ENCODE data around the gene COX7C. TPM values are rescaled to one million over a fixed set of nuclear protein-coding genes. Genes with fewer than 3 reads are reported as not detected.
"Not testable (repeated sequence)": the region's sequence is repeated elsewhere in the genome, so short reads cannot be mapped to it uniquely, and the experiment has no call there.

The COX7C gene
- total RNA-seq (2014; rRNA removed; shearing (Covaris generic)) (282 and 290 TPM in 2 replicates), total RNA-seq (2022) (495 and 514 TPM in 2 replicates), Bru-seq, nascent RNA (percentile 99 among the genes with signal in this experiment), BruChase-seq, experiment 1, labeled RNA remaining after a 6-hour chase (percentile 99 among the genes with signal in this experiment), BruChase-seq, experiment 2, labeled RNA remaining after a 2-hour chase (percentile 98 among the genes with signal in this experiment)
- long read RNA-seq, transcript COX7C-205 (3 exons, 369 nt): minor isoform, 9 of 224 reads
- long read RNA-seq, transcript COX7C-201 (3 exons, 666 nt): major isoform, 209 of 224 reads
- long read RNA-seq, partial matches to known transcripts: 2 of 224 reads
- long read RNA-seq, other reads (novel, unspliced or antisense): 2 of 224 reads

- H3K4me2 ChIP-seq (ENCODE audit: low read length): peak within 1 kb of the TSS; percentile 62
- H2AFZ ChIP-seq (ENCODE audit: low read length): peak within 1 kb of the TSS; percentile 100
- H3K4me1 ChIP-seq (ENCODE audit: insufficient read depth, low read length, poor library complexity, severe bottlenecking): peaks cover 17% of the 10 kb centered on the region
- H3K9me2 ChIP-seq (ENCODE audit: insufficient read depth, low read length): no peaks in the 10 kb centered on the region
- peak within 1 kb of the TSS; percentile 98 for H3K4me3 ChIP-seq (ENCODE audit: low read depth, low read length, poor library complexity, severe bottlenecking)
- H3K27ac ChIP-seq (ENCODE audit: low read depth, low read length, poor library complexity, severe bottlenecking): peak within 1 kb of the TSS; percentile 68
- peaks cover 40% of the 10 kb centered on the region for H3K36me3 ChIP-seq (ENCODE audit: insufficient read depth, low read length)
- POLR2A ChIA-PET: interaction anchor here (0.8 to 0.9 kb wide), 3 partner anchors 10 to 386 kb away, joined by 3 to 6 read pairs (median 4); no protein-coding TSS in a partner anchor
- CTCF ChIA-PET (ENCODE audit: unreplicated experiment): no interaction called here
- peaks cover 13% of the 10 kb centered on the region; the same call in 1 of the 2 replicates for H4K20me1 ChIP-seq (ENCODE audit: insufficient read depth, low read length)
- peaks cover 4% of the 10 kb centered on the region; the same call in 1 of the 2 replicates for H3K9me3 ChIP-seq (ENCODE audit: low read length)
- TF ChIP-seq, protein P1, sequence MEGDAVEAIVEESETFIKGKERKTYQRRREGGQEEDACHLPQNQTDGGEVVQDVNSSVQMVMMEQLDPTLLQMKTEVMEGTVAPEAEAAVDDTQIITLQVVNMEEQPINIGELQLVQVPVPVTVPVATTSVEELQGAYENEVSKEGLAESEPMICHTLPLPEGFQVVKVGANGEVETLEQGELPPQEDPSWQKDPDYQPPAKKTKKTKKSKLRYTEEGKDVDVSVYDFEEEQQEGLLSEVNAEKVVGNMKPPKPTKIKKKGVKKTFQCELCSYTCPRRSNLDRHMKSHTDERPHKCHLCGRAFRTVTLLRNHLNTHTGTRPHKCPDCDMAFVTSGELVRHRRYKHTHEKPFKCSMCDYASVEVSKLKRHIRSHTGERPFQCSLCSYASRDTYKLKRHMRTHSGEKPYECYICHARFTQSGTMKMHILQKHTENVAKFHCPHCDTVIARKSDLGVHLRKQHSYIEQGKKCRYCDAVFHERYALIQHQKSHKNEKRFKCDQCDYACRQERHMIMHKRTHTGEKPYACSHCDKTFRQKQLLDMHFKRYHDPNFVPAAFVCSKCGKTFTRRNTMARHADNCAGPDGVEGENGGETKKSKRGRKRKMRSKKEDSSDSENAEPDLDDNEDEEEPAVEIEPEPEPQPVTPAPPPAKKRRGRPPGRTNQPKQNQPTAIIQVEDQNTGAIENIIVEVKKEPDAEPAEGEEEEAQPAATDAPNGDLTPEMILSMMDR (conservative IDR thresholded peaks at IDR 0.05; ENCODE audit: low read length): no peak
- TF ChIP-seq EZH2phosphoT487 (IDR thresholded peaks at IDR 0.05; ENCODE audit: borderline replicate concordance, low read depth, low read length): no peak
- TSS peak; percentile 64 for BruUV-seq (replicated peaks)
- DNase-seq (ENCODE audit: low spot score): peak; percentile 98
- intact Hi-C loops (cut with micrococcal nuclease; ENCODE audit: unreplicated experiment): loop anchor here (2.0 to 5.0 kb wide), 2 partner anchors 49 to 794 kb away; partner anchors contain the start of gene CCNH
- peaks cover 27% of the 10 kb centered on the region for H3K79me2 ChIP-seq (ENCODE audit: insufficient read depth, low read depth, low read length)
These were observed at the start of gene COX7C for GRCh38 chr5:86617756-86618576. Gene COX7C (plus strand): TSS chr5:86617941. CDS start chr5:86618056, 115 bp downstream.

DNA sequence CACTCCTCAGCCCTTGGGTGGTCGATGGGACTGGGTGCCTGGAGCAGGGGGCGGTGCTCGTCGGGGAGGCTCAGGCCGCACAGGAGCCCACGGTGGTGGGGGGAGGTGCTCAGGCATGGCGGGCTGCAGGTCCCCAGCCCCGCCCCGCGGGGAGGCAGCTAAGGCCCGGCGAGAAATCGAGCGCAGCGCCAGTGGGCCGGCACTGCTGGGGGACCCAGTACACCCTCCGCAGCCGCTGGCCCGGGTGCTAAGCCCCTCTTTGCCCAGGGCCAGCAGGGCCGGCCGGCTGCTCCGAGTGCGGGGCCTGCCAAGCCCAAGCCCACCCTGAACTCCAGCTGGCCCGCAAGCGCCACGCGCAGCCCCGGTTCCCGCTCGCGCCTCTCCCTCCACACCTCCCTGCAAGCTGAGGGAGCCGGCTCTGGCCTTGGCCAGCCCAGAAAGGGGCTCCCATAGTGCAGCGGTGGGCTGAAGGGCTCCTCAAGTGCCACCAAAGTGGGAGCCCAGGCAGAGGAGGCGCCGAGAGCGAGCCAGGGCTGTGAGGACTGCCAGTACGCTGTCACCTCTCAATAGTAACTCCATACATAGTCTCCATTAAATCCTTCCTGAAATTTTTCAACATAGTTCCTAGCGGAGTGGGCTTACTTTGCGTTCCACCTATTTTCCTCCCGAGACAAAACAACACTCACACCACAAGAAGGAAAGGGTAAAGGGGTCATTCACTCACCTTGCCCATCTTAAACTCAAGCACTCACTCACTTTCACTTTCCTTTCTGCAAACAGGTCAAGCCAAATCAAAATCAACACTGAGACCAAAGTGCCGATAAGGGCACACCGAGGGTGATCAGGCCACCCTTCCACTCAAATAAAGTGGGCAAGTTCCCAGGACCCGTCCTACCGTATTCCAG, 48.0 kb upstream of the COX7C start:
- H3K27ac ChIP-seq (ENCODE audit: low read depth, low read length, poor library complexity, severe bottlenecking); H2AFZ ChIP-seq (ENCODE audit: low read length); DNase-seq (ENCODE audit: low spot score); H3K4me3 ChIP-seq (ENCODE audit: low read depth, low read length, poor library complexity, severe bottlenecking); H3K9me2 ChIP-seq (ENCODE audit: insufficient read depth, low read length); H3K4me2 ChIP-seq (ENCODE audit: low read length); BruUV-seq (replicated peaks); H4K20me1 ChIP-seq (ENCODE audit: insufficient read depth, low read length); H3K4me1 ChIP-seq (ENCODE audit: insufficient read depth, low read length, poor library complexity, severe bottlenecking); POLR2A ChIA-PET; intact Hi-C loops (cut with micrococcal nuclease; ENCODE audit: unreplicated experiment); H3K9me3 ChIP-seq (ENCODE audit: low read length); H3K36me3 ChIP-seq (ENCODE audit: insufficient read depth, low read length); CTCF ChIA-PET (ENCODE audit: unreplicated experiment); H3K79me2 ChIP-seq (ENCODE audit: insufficient read depth, low read depth, low read length): not testable (repeated sequence)
